Activated CD8-positive, alpha-beta T cell treated with anti-CD3 and anti-CD28 coated beads for 36 hours (primary cell): ENCODE measurements around the gene ERC2. TPM values are rescaled to one million over a fixed set of nuclear protein-coding genes. Genes with fewer than 3 reads are reported as not detected.

Experiments used
- ATAC-seq: fragments of 200-7000 bp; cut with Tn5 transposase; one replicate; pipeline ENCODE4 v1.10.0; 2021; ENCODE audit warnings: mild to moderate bottlenecking, moderate library complexity
- CTCF ChIA-PET: fragments of 350-600 bp; sonication (Branson Sonifier 250); formaldehyde crosslinking; loops from one replicate; lab custom pipeline; 2021; ENCODE audit warnings: antibody characterized with exemption; lab: Charles Lee
- POLR2A ChIA-PET: fragments of 350-600 bp; sonication (Branson Sonifier 250); formaldehyde crosslinking; loops from one replicate; lab custom pipeline; 2021; ENCODE audit warnings: antibody characterized with exemption; lab: Charles Lee
- DNase-seq: peaks from one replicate; pipeline ENCODE4 v3.0.0-alpha.2; 2020
- H3K27ac Mint-ChIP-seq: one replicate; pipeline ENCODE4 v1.8.0; 2021; ENCODE audit warnings: mild to moderate bottlenecking, mixed read lengths
- H3K27me3 Mint-ChIP-seq: one replicate; pipeline ENCODE4 v1.8.0; 2021; ENCODE audit warnings: mixed read lengths
- H3K36me3 Mint-ChIP-seq: one replicate; pipeline ENCODE4 v1.8.0; 2021; ENCODE audit warnings: low read depth, mixed read lengths
- H3K4me1 Mint-ChIP-seq: one replicate; pipeline ENCODE4 v1.8.0; 2021; ENCODE audit warnings: low read depth, mixed read lengths
- H3K4me3 Mint-ChIP-seq: one replicate; pipeline ENCODE4 v1.8.0; 2021; ENCODE audit warnings: mild to moderate bottlenecking, moderate library complexity, mixed read lengths
- H3K9me3 Mint-ChIP-seq: one replicate; pipeline ENCODE4 v1.8.0; 2021; ENCODE audit warnings: mixed read lengths
- intact Hi-C: fragments of 100-400 bp; cut with micrococcal nuclease; formaldehyde crosslinking; loops from one replicate; pipeline ENCODE4 v1.10.0; 2022
- total RNA-seq, 2 experiments: library from RNA; stranded (reverse); gene quantifications; one replicate each; pipeline ENCODE4 v1.2.3, GENCODE V29; 2021
- TF ChIP-seq, protein P1 (sequence below): fragments of 200-600 bp; IDR thresholded peaks from one replicate; pipeline ENCODE4 v1.8.0; 2022; ENCODE audit warnings: antibody characterized with exemption, mild to moderate bottlenecking

The ERC2 gene
- total RNA-seq, 2 experiments from 2014 or later: 0.18 to 0.52 TPM

DNA sequence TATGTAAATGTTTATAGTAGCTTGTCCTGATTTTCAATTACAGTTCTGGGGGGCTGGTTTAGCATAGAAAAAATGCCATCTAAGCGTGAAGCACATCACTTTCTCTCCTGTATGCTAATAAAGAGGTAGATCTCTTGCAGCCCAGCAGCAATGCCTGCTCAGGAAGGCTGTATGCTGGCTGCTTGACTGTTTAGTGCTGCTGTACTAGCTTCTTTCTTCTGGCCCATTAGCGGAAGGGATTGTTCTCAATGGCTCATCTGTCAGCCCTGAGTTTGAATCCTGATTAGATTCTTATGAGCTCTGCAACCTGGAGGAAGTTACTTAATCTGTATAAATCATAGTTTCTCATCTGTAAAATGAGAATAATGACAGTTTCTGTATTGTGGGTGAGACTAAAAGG, 478.9 kb downstream of the ERC2 start:
- no peaks in the 10 kb centered on the region for H3K36me3 Mint-ChIP-seq
- TF ChIP-seq, protein P1, sequence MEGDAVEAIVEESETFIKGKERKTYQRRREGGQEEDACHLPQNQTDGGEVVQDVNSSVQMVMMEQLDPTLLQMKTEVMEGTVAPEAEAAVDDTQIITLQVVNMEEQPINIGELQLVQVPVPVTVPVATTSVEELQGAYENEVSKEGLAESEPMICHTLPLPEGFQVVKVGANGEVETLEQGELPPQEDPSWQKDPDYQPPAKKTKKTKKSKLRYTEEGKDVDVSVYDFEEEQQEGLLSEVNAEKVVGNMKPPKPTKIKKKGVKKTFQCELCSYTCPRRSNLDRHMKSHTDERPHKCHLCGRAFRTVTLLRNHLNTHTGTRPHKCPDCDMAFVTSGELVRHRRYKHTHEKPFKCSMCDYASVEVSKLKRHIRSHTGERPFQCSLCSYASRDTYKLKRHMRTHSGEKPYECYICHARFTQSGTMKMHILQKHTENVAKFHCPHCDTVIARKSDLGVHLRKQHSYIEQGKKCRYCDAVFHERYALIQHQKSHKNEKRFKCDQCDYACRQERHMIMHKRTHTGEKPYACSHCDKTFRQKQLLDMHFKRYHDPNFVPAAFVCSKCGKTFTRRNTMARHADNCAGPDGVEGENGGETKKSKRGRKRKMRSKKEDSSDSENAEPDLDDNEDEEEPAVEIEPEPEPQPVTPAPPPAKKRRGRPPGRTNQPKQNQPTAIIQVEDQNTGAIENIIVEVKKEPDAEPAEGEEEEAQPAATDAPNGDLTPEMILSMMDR: no peak
- peaks cover 4% of the 10 kb centered on the region for H3K27me3 Mint-ChIP-seq
- intact Hi-C loops: no loop called here
- H3K4me3 Mint-ChIP-seq: no peak overlapping the region
- ATAC-seq (no peak), DNase-seq (no peak)
- CTCF ChIA-PET: no interaction called here
- no peak overlapping the region for H3K27ac Mint-ChIP-seq
- POLR2A ChIA-PET: no interaction called here
- no peaks in the 10 kb centered on the region for H3K4me1 Mint-ChIP-seq
- H3K9me3 Mint-ChIP-seq: no peaks in the 10 kb centered on the region

DNA sequence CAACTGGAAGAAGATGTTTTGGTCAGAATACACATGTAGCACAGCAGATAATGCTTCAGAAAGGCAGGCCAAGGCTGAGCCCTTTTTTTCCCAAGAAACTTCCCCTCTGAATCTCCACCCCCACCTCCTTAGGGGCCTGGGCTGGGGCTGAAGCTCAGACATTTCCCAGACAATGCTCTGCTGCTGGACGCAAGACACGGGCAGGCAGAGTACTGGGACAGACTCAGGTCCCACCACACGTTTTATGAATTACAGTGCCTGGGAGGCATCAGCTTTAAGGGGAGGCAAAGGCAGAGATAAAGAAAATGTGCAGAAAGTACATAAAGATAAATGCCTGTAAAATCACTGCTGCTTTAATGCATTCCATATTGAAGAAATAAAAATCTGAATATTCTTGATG, 479.4 kb downstream of the ERC2 start:
- Mint-ChIP-seq H3K4me1 (no peaks in the 10 kb centered on the region), H3K9me3 (no peaks in the 10 kb centered on the region), H3K27me3 (peaks cover 3% of the 10 kb centered on the region), H3K36me3 (no peaks in the 10 kb centered on the region), H3K27ac (no peak overlapping the region), H3K4me3 (no peak overlapping the region)
- ATAC-seq: no peak
- CTCF ChIA-PET: no interaction called here
- POLR2A ChIA-PET: no interaction called here
- TF ChIP-seq, protein P1: no peak
- intact Hi-C loops: no loop called here
- DNase-seq: no peak

GRCh38 chr3:55984626-55985025, 483.6 kb downstream of the ERC2 start:
- no peak overlapping the region for H3K4me3 Mint-ChIP-seq
- no peaks in the 10 kb centered on the region for H3K4me1 Mint-ChIP-seq
- H3K27ac Mint-ChIP-seq: no peak overlapping the region
- TF ChIP-seq, protein P1: no peak
- POLR2A ChIA-PET: no interaction called here
- CTCF ChIA-PET: no interaction called here
- no peak for DNase-seq
- H3K27me3 Mint-ChIP-seq: no peaks in the 10 kb centered on the region
- H3K9me3 Mint-ChIP-seq: no peaks in the 10 kb centered on the region
- H3K36me3 Mint-ChIP-seq: no peaks in the 10 kb centered on the region
- no peak for ATAC-seq
- intact Hi-C loops: no loop called here

DNA sequence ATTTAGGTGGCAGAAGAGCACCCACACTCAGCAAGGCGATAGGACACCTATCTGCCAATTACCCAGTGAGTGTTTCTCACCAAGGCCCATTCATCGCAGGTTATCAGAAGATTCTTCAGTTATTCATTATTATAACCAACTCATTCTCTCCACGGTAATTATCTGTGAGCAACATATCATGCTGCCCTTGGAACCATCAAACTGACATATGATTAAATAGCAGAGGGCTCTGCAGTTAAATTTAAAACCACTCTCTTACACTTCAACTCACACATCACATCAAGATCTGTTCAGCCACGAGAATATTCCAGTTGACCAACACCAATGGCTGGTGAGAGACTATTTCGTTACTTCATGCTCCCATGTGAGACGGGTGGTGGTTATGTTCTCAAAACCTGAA, 489.3 kb downstream of the ERC2 start:
- TF ChIP-seq, protein P1: no peak
- H3K36me3 Mint-ChIP-seq: no peaks in the 10 kb centered on the region

GRCh38 chr3:55974421-55975165, 493.7 kb downstream of the ERC2 start:
- ATAC-seq: no peak
- no peaks in the 10 kb centered on the region for H3K9me3 Mint-ChIP-seq

More for the DNA sequence above, 489.3 kb downstream of the ERC2 start:
- ChIA-PET CTCF (no interaction called here), POLR2A (no interaction called here)
- intact Hi-C loops: no loop called here
- Mint-ChIP-seq H3K4me1 (no peaks in the 10 kb centered on the region), H3K27ac (no peak overlapping the region), H3K27me3 (no peaks in the 10 kb centered on the region), H3K4me3 (no peak overlapping the region), H3K9me3 (no peaks in the 10 kb centered on the region)
- DNase-seq (no peak), ATAC-seq (no peak)

More at GRCh38 chr3:55974421-55975165, 493.7 kb downstream of the ERC2 start:
- no peak for DNase-seq
- CTCF ChIA-PET: no interaction called here
- intact Hi-C loops: no loop called here
- Mint-ChIP-seq H3K4me3 (no peak overlapping the region), H3K27me3 (no peaks in the 10 kb centered on the region), H3K36me3 (no peaks in the 10 kb centered on the region), H3K27ac (no peak overlapping the region), H3K4me1 (no peaks in the 10 kb centered on the region)
- TF ChIP-seq, protein P1: no peak
- POLR2A ChIA-PET: no interaction called here
